HG03159 (cell line): ENCODE measurements around the gene RBBP4.
"Not testable (repeated sequence)": the region's sequence is repeated elsewhere in the genome, so short reads cannot be mapped to it uniquely, and the experiment has no call there.

ENCODE experiments used
- ATAC-seq: cut with Tn5 transposase; IDR thresholded peaks from one replicate; pipeline ENCODE4 v1.9.1; 2021; ENCODE audit warnings: mild to moderate bottlenecking, moderate library complexity; ENCODE audit not compliant: unreplicated experiment

Gene RBBP4

DNA sequence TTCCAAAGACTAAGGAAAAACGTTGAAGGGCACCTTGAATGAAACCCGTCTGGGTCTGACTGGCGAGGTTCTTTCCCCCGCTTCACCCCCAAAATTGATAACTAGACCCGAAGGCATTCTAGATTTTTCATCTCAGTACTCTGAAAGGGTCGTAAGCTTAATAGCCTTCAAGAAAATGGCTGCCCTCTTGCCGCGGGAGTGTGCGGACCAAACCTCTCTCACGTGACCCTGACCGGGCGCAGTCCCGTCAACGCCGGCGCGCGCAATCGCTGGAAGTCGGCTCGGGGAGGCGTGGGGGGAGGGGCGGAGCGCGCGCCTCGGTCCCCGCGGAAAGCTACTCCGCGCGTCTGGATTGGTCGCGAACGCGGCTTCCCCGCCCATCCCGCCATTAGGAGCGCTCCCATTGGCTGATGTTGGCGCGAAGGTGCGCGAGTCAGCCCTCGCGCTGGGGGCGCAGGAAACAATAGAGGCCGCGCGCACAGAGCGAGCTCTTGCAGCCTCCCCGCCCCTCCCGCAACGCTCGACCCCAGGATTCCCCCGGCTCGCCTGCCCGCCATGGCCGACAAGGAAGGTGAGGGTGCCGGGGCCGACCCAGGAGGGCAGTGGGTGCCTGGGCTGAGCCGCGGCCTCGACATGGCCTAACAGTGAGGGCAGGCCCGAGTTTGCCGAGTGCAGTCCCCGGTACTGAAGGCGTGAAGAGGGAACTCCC is at the start of gene RBBP4:
RBBP4 (plus strand) TSS at position 457 of the 709 bp plus-strand sequence; CDS start at position 556, 99 bp downstream.
- ATAC-seq, result peak; percentile 77

DNA sequence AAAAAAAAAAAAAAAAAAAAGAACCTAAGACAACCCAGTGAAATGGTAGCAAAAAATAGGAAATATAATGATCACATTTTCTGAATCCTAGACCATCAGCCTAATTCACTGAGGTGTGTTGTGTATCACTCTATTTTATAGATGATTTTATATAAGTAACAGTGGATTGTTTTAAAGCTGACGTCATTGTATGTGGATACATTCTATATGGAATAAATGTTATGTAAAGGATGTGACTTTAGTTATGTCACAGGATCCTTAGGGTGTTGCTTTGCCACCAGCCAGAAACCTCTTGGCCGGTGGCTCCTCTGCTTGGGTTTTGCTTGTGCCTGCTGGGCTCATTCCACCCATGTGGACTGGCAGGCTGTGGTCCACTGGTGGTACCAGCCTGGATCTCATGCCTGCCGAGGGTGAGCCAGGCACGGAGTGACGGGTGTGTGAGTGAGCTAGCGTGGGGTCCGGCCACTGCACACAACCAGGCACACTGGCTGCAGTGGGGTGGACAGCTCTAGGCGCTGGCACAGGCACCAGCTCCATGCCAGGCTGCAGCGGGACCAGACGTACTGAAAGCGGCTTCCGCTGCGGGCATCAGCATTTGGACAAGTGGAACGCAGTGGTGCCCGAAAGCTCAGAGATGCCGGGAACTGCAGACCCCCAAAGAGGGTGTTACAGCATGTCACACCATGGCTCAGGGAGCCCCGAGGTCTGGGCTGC is 45.1 kb upstream of the RBBP4 start:
- ATAC-seq, result no peak

DNA sequence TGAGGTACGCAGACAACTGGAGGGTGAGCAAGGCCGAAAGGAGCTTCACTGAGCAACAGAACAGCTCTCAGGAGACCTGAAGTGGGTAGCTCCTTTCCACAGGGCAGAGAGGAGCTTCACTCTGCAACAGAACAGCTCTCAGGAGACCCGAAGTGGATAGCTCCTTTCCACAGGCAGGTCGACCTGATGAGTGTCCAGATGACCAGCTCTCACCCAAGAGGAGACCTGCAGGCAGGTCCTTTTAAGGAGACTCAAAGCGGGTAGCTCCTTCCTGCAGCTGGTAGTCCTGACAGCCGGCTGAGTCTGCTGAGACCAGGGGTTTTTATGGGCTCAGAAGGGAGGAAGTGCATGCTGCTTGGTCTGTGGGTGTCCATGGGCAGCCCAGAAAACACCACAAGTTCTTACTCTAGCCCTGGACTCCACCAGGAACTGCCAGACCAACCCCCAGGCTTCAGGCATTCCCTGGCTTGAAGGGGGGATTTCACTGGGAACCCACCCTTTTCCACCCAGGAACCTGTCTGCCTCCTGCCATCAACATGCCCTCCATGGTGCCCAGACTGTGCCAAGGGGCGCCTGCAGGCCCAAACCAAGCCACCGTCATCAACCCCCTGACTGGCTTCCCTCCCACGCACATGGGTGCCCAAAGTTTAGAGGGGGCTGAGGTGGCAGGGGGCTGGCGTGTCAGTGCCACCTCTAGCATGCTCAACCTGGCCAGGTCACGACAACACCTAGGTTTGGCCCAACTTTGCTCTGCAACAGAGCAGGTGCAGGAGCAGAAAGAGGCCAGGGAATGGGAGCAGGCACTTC is 44.2 kb upstream of the RBBP4 start:
- no peak for ATAC-seq

DNA sequence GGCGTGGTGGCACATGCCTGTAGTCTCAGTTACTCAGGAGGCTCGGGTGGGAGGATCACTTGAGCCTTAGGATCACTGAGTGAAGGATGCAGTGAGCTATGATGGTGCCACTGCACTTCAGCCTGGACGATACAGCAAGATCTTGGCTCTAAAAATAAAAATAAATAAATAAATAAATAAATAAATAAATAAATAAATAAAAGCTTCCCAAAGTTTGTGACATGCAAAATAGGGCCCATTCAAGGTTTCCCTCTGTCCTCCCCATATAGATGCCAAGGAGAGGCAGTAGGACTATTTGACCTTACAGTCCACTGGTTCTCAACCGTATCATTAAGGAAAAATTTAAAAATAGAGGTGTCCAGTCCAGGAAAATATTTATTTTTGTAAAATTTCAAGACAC is 41.8 kb upstream of the RBBP4 start:
- no peak for ATAC-seq

DNA sequence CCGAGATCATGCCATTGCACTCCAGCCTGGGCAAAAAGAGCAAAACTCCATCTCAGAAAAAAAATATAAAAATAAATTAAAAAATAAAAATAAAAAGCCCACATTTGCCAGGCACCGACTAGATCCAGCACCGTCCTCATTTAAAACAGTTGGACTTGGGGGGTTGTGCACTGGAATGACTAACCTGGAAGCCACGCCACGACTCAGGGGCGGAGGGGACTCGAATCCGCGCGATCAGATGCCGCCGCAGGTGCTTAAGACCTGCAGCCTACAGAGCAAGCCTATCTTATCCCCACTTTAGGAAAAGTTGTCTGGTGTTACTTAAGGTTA is 39.2 kb upstream of the RBBP4 start:
- no peak for ATAC-seq

DNA sequence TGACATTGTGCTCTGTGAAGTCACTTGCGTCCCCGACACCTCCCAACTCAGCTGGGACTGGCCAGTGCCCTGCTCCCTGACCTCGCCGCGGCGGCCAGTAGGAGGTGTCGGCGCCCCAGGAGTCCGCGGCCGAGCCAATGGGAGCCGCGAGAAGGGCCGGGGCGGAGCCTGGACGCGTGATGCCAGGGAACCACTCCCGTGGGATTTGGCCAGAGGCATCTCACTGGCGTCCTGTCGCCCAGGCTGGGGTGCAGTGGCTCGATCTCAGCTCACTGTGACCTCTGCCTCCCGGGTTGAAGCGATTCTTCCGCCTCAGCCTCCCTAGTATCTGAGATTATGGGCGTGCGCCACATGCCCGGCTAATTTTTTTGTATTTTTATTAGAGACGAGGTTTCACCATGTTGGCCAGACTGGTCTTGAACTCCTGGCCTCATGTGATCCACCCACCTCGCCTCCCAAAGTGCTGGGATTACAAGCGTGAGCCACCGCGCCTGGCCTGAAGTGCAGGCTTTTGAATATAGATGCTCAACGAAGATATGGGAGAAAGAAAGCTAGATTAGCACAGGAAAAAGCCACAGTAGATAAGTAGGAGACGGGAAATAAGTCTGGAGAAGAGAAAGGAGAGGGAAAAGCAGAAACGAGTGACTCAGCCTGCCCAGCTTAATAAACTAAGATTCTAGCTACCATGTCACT is 38.7 kb upstream of the RBBP4 start:
- ATAC-seq, result peak; percentile 73

DNA sequence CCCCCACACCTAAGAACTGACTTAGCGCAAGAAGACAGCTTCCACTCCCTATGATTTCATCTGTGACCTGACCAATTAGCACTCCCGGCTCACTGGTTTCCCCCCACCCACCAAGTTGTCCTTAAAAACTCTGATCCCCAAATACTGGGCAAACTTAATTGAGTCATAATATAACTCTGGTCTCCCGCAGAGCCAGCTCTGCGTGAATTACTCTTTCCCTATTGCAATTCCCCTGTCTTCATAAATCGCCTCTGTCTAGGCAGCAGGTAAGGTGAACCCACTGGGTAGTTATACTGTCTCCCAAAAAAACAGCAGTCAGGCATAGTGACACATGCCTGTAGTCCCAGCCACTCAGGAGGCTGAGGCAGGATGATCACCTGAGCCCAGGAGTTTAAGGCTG is 37.5 kb upstream of the RBBP4 start:
- no peak for ATAC-seq

DNA sequence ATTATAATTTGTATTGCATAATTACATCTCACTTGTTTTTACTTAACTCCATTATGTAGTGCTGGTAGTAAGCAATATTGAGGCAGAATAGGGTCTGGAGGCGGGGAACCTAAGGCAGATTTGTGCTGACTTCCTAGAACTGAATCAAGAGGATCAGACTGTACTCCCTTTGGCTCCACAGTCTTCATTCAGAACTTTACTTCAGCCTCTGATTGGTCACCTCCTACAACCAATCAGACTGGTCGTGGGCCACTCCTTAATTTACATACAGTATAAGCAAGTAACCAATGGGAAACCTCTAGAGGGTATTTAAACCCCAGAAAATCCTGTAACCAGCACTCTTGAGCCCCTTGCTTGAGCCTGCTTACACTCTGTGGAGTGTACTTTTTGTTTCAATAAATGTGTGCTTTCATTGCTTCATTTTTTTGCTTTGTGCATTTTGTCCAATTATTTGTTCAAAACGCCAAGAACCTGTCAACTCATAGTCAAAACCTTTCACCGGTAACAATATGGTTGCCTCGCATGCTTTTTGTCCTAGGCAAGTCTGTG is 32.3 kb upstream of the RBBP4 start:
- no peak for ATAC-seq

DNA sequence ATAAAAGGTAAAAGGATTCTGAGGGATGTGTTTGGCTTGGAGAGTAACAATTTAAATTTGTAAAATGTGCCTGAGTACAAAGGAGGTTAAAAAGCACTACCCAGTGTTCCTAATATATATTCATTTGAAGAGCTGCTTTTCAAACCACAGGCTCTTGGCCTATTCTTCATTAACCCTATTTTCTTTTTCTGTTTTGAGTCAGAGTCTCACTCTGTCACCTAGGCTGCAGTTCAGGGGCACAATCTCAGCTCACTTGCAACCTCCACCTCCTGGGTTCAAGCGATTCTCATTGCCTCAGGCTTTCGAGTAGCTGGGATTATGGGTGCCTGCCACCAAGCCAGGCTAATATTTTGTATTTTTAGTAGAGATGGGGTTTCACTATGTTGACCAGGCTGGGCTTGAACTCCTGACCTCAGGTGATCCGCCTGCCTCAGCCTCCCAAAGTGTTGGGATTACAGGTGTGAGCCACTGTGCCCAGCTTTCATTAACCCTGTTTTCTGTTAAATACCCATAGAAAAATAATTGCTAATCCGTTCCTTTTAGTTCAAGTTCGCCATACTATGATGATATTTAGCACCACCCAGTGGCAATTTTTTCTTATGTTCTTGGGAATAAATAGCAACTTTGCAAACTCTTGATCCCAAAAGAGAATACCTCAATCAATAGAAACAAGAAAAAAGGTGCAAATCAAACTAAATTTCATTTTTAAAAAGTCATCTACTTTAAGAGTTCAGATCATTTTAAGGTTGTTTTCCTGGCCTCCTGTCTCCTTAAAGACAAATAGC is 31.1 kb upstream of the RBBP4 start:
- ATAC-seq, result peak; percentile 64

DNA sequence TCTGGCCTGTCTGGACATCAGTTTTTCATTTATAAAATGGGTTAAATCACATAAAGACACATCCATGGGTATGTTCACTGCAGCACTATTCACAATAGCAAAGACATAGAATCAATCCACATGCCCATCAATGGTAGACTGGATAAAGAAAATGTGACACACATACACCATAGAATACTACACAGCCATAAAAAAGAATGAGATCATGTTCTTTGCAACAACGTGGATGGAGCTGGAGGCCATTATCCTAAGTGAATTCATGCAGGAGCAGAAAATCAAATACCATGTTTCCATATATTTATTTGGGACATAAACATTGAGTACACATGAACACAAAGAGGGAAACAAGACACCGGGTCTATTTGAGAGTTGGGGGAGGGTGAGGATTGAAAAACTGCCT is 28.8 kb upstream of the RBBP4 start:
- ATAC-seq, result no peak

DNA sequence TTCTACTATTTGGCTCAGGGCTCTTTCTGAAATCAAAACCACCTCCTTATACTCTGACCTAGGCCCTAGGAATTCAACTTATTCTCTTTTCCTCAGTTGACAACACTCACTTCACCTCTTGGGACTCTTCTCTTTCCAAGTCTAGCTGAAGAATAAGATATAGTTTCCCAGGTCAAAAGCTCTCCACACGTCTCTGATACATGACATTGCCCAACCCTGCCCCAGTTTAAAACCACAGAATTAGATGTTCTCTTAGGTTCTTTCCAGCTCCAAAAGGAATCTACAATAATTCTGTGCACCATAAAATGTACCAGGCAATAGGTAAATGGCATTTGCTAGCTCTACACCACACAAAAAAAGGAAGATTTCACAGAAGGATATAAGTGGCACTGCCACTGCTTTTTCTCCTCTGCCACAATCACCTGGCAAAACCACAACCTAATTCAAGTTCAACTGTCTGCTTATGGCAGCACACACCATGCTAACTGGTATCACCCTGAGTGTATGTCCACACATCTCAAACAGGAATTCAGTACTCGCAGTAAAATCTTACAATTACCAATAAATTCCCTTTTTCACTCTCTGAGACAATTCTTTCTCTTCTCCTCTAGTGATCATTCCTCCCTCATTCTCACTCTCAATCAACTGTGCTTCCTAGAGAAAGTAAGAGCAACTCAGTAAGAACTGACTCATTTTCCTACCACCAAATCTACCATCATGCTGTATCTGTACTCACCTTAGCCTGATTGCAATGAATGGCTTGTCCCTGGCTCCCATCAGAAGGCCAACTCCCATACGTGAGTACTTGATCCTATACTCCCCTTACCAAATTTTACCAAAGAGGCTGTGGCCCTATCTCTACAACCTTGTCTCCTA is 28.0 kb upstream of the RBBP4 start:
- ATAC-seq, result no peak

DNA sequence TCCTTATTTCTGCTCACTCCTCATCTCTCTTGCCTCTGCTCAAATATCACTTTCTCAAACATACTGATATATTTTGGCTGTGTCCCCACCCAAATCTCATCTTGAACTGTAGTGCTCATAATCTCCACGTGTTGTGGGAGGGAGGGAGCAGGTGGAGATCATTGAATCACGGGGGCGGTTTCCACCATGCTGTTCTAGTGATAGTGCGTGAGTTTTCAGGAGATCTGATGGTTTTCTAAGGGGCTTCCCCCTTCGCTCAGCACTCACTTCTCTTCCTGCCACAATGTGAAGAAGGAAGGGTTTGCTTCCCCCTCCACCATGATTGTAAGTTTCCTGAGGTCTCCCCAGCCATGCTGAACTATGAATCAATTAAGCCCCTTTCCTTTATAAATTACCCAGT is 27.2 kb upstream of the RBBP4 start:
- ATAC-seq, result no peak

DNA sequence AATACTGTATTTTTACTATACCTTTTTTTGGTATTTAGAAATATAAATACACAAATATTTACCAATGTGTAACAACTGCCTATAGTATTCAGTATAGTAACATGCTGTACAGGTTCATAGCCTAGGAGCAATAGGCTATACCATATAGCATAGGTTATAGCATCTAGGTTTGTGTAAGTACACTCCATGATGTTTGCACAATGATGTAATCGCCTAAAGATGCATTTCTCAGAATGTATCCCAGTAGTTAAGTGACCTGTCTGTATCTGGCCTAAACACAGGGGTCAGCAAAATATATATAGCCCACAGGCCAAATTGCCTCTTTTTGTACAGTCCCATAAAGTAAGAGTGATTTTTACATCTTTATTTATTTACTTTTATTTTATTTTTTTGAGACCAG is 24.8 kb upstream of the RBBP4 start:
- no peak for ATAC-seq

DNA sequence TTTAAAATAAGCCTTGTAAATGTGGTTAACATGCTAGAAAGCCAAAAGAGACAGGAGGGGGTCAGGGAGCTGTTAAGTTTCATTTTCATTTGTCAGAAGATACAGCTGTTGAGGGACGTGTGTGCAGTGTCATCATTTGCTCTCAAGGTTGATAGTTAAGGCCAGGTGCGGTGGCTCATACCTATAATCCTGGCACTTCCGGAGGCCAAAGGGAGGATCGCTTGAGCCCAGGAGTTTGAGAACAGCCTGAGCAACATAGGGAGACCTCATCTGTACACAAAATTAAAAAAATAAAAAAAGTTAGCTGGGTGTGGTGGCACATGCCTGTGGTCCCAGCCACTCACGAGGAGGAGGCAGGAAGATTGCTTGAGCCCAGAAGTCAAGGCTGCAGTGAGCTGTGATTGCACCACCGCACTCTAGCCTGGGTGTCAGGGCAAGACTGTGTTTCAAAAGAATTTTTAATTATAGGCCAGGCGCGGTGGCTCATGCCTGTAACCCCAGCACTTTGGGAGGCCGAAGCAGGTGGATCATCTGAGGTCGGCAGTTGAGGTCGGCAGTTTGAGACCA is 23.3 kb upstream of the RBBP4 start:
- ATAC-seq, result peak; percentile 75

DNA sequence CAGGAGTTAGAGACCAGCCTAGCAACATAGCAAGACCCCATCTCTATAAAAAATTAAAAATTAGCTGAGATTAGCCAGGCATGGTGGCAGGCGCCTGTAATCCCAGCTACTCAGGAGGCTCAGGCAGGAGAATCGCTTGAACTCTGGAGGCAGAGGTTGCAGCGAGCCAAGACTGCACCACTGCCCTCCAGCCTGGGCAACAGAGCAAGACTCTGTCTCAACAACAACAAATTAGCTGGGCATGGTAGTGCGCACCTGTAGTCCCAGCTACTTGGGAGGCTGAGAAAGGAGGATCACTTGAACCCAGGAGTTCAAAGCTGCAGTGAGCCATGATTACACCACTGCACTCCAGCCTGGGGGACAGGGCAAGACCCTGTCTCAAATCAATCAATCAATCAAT is 20.8 kb upstream of the RBBP4 start:
- not testable (repeated sequence) for ATAC-seq

DNA sequence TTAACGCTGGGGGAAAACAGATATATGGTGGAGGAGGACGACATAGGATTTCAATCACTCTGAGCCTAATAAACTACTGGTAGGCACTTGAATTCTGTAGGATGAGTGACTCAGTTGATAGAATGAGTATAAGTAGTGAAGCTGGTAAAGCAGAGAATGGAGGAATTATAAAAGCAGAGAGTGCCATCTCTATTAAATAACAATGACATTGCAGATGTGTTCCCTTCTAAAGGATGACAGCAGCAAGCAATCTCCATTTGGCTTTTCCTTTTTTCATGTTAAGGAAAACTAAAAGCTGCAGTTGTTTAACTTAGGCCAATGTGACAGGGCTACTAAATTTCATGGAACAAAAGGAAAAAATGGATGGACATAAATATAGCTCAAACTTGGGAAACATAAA is 18.2 kb upstream of the RBBP4 start:
- ATAC-seq, result no peak

DNA sequence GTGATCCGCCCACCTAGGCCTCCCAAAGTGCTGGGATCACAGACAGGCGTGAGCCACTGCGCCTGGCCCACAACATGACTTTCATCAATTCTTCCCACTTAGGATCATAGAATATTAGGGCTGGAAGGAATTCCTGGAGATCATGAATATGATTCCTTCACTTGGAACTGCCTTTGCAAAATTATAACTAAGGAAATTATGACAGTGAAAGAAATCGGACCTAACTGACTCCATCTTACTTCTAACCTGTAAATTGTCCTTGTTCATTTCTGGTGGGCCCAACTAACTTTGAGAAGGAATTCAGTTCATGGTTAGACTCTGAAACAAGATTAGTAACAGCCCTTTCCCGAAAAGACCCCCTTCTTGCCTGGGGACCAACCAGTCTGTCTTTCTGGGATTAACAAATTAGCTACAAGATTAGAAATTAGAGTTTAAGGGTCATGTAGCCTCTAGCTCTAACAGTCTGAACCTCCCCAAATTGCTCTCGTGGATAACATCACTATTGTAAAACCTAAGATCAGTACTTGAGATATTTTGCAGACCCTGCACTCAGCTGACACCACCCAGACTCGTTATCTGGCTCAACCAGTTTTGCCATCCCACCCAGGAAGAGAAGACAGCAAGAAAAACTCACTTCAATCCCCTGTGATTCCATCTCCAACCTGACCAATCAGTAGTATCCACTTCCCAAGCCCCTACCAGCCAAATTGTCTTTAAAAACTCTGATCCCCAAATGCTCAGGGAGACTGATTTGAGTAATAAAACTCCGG is 15.3 kb upstream of the RBBP4 start:
- no peak for ATAC-seq
